Choroid plexus epithelial cell (primary cell): ENCODE measurements around the gene SLC12A9.

Experiments
- DNase-seq: peaks from one replicate; pipeline ENCODE4 v3.0.0-alpha.2; 2010; ENCODE audit warnings: low read depth
- H3K4me3 ChIP-seq: 2 replicates; pipeline ENCODE4 v1.5.1; 2011; ENCODE audit warnings: low read depth, mild to moderate bottlenecking, control low read depth, low read length, moderate library complexity
- TF ChIP-seq, protein P1 (sequence below): conservative IDR thresholded peaks from 2 replicates; pipeline ENCODE4 v1.5.1; 2011; ENCODE audit warnings: low read depth, mild to moderate bottlenecking, control low read depth, inconsistent platforms, low read length, moderate library complexity

The SLC12A9 gene

DNA sequence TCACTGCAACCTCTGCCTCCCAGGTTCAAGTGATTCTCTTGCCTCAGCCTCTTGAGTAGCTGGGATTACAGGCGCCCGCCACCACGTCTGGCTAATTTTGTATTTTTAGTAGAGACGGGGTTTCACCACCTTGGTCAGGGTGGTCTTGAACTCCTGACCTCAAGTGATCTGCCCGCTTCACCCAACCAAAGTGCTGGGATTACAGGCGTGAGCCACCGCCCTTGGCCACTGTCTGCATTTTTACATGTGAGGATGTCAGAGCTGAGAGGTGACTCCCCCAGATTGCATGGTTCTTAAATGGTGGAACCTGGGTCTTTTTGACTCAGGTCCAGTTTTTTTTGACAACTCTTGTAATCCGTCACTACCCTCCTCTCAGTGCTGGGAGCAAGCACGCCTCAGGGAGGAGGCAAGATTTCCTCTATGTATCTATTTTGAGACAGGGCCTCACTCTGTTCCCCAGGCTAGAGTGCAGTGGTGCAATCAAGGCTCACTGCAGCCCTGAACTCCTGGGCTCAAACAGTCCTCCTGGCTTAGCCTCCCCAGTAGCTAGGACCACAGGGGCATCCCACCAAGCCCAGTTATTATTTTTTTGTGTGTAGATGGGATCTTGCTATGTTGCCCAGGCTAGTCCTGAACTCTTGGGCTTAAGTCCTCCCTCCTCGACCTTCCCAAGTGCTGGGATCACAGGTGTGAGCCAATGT is 21.2 kb downstream of the SLC12A9 start:
- DNase-seq: no peak
- TF ChIP-seq, protein P1, sequence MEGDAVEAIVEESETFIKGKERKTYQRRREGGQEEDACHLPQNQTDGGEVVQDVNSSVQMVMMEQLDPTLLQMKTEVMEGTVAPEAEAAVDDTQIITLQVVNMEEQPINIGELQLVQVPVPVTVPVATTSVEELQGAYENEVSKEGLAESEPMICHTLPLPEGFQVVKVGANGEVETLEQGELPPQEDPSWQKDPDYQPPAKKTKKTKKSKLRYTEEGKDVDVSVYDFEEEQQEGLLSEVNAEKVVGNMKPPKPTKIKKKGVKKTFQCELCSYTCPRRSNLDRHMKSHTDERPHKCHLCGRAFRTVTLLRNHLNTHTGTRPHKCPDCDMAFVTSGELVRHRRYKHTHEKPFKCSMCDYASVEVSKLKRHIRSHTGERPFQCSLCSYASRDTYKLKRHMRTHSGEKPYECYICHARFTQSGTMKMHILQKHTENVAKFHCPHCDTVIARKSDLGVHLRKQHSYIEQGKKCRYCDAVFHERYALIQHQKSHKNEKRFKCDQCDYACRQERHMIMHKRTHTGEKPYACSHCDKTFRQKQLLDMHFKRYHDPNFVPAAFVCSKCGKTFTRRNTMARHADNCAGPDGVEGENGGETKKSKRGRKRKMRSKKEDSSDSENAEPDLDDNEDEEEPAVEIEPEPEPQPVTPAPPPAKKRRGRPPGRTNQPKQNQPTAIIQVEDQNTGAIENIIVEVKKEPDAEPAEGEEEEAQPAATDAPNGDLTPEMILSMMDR: no peak
- H3K4me3 ChIP-seq: no peak overlapping the region

DNA sequence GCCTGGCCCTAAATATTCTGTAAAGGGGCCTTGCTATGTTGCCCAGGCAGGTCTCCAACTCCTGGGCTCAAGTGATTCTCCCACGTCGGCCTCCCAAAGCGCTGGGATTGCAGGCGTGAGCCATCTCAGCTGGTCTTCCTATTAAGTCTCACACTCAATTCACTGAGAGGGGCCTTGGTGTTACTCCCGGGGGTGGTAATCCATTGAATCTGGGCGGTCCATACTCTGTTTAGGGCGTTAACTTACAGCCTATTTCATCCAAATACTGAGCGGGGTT is 21.7 kb downstream of the SLC12A9 start:
- TF ChIP-seq, protein P1: no peak
- DNase-seq: no peak
- H3K4me3 ChIP-seq: peak overlapping the region; percentile 94

- peak; percentile 99 for DNase-seq
- TF ChIP-seq, protein P1: peak; percentile 39
- H3K4me3 ChIP-seq: peak within 1 kb of the TSS; percentile 94
Measured at GRCh38 chr7:100874577-100875355, 22.3 kb downstream of the SLC12A9 start, which contains the start of gene SRRT. Gene SRRT, plus strand, starts transcription at chr7:100875103. Its CDS starts 488 bp downstream, at chr7:100875591.

- peak overlapping the region; percentile 94 for H3K4me3 ChIP-seq
- TF ChIP-seq, protein P1: no peak
- DNase-seq: no peak
Measured at GRCh38 chr7:100875356-100875751, 22.8 kb downstream of the SLC12A9 start.

DNA sequence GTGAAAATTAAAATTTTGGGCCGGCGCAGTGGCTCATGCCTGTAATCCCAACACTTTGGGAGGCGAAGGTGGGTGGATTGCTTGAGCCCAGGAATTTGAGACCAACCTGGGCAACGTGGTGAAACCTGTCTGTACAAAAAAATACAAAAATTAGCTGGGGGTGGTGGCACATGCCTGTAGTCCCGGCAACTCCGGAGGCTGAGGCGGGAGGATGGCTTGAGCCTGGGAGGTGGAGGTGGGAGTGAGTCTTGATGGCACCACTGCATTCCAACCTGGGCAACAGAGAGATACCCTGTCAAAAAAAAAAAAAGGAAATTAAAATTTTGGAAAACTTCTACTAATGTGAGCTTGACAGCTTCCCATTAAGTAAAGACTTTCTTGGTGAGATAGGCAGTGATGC is 25.5 kb downstream of the SLC12A9 start:
- no peak for DNase-seq
- no peak overlapping the region for H3K4me3 ChIP-seq
- TF ChIP-seq, protein P1: no peak

DNA sequence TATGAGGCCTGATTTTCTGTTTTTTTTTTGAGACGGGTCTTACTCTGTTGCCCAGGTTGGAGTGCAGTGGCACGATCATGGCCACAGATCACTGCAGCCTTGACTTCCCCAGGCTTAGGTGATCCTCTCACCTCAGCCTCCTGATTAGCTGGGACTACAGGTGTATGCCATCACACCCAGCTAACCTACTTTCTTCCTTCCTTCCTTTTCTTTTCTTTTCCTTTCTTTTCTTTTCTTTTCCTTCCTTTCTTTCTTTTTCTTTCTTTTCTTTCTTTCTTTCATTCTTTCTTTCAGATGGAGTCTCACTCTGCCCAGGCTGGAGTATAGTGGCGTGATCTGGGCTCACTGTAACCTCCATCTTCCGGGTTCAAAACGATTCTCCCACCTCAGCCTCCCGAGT is 26.2 kb downstream of the SLC12A9 start:
- TF ChIP-seq, protein P1: no peak
- no peak for DNase-seq
- no peak overlapping the region for H3K4me3 ChIP-seq
